IMR-90 (cell line): ENCODE data around the gene SLC6A9.

ENCODE experiments used
- BHLHE40 ChIP-seq: fragments of 150-350 bp; IDR thresholded peaks from 2 replicates; pipeline ENCODE4 v1.6.1; 2016; ENCODE audit warnings: mild to moderate bottlenecking, low read depth, low read length
- CEBPB ChIP-seq: IDR thresholded peaks from 2 replicates; pipeline ENCODE4 v1.6.1; 2012; ENCODE audit warnings: low read depth, low read length, improper control_type of control experiment
- CHD1 ChIP-seq: IDR thresholded peaks from 2 replicates; pipeline ENCODE4 v1.6.1; 2012; ENCODE audit warnings: low read depth, low read length, improper control_type of control experiment
- FOS ChIP-seq: fragments of 150-350 bp; IDR thresholded peaks from 2 replicates; pipeline ENCODE4 v1.6.1; 2016; ENCODE audit warnings: low read depth, low read length
- MAFK ChIP-seq: IDR thresholded peaks from 2 replicates; pipeline ENCODE4 v1.6.1; 2012; ENCODE audit warnings: low read depth, low read length, improper control_type of control experiment
- MAZ ChIP-seq: IDR thresholded peaks from 2 replicates; pipeline ENCODE4 v1.6.1; 2012; ENCODE audit warnings: low read depth, mild to moderate bottlenecking, low read length, improper control_type of control experiment, moderate library complexity, borderline replicate concordance
- POLR2A ChIP-seq: IDR thresholded peaks from 2 replicates; pipeline ENCODE4 v1.6.1; 2012; ENCODE audit warnings: mild to moderate bottlenecking, low read depth, low read length
- RAD21 ChIP-seq: IDR thresholded peaks from 2 replicates; pipeline ENCODE4 v1.6.1; 2012; ENCODE audit warnings: low read length, improper control_type of control experiment
- SMC3 ChIP-seq: fragments of 150-350 bp; IDR thresholded peaks from 2 replicates; pipeline ENCODE4 v1.6.1; 2016; ENCODE audit warnings: low read depth, mild to moderate bottlenecking, antibody characterized with exemption, low read length, moderate library complexity
- TF ChIP-seq, protein P1 (sequence below): conservative IDR thresholded peaks from 2 replicates; pipeline ENCODE4 v1.5.1; 2012; ENCODE audit warnings: mild to moderate bottlenecking, low read depth, low read length, improper control_type of control experiment
- TF ChIP-seq, protein P2 (sequence below): fragments of 150-350 bp; IDR thresholded peaks from 2 replicates; pipeline ENCODE4 v1.6.1; 2017; ENCODE audit warnings: mild to moderate bottlenecking, antibody characterized with exemption, low read length, low read depth
- TF ChIP-seq, protein P3 (sequence below): fragments of 150-350 bp; IDR thresholded peaks from 2 replicates; pipeline ENCODE4 v1.6.1; 2016; ENCODE audit warnings: low read depth, mild to moderate bottlenecking, low read length, moderate library complexity, borderline replicate concordance

DNA sequence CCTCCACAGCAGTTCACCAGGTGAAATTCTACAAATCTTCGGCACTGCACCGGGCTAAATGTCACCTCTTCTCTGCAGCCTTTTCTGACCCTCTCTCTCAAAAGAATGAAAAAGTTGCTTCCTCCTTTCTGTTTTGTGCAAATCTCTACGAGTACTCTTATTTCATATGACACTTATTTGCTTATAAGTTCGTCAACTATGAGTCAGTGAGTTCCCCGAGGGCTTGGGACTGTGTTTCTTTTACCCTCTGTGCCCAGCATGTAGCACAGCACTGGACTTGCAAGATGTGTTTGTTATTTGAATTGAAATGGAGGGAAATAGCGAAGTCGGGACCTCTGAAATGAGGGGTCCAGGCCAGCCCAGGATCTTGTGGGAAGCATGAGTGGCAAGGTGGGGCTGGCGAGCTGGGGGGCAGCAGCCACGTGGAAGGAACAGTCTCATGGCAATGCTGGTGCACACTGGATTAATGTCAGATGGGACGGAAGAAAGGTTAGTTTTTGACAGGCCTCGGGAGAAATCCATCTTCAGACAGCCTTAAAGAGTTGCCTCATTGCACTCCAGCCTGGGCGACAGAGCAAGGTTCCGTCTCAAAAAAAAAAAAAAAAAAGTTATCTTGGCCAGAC is 6.2 kb downstream of the SLC6A9 start:
- TF ChIP-seq, protein P1, sequence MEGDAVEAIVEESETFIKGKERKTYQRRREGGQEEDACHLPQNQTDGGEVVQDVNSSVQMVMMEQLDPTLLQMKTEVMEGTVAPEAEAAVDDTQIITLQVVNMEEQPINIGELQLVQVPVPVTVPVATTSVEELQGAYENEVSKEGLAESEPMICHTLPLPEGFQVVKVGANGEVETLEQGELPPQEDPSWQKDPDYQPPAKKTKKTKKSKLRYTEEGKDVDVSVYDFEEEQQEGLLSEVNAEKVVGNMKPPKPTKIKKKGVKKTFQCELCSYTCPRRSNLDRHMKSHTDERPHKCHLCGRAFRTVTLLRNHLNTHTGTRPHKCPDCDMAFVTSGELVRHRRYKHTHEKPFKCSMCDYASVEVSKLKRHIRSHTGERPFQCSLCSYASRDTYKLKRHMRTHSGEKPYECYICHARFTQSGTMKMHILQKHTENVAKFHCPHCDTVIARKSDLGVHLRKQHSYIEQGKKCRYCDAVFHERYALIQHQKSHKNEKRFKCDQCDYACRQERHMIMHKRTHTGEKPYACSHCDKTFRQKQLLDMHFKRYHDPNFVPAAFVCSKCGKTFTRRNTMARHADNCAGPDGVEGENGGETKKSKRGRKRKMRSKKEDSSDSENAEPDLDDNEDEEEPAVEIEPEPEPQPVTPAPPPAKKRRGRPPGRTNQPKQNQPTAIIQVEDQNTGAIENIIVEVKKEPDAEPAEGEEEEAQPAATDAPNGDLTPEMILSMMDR: no peak
- TF ChIP-seq BHLHE40 (no peak), POLR2A (no peak), CHD1 (no peak), MAFK (no peak), RAD21 (no peak), CEBPB (no peak), MAZ (no peak), FOS (no peak), SMC3 (no peak)
- TF ChIP-seq, protein P2, sequence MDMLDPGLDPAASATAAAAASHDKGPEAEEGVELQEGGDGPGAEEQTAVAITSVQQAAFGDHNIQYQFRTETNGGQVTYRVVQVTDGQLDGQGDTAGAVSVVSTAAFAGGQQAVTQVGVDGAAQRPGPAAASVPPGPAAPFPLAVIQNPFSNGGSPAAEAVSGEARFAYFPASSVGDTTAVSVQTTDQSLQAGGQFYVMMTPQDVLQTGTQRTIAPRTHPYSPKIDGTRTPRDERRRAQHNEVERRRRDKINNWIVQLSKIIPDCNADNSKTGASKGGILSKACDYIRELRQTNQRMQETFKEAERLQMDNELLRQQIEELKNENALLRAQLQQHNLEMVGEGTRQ: no peak
- TF ChIP-seq, protein P3, sequence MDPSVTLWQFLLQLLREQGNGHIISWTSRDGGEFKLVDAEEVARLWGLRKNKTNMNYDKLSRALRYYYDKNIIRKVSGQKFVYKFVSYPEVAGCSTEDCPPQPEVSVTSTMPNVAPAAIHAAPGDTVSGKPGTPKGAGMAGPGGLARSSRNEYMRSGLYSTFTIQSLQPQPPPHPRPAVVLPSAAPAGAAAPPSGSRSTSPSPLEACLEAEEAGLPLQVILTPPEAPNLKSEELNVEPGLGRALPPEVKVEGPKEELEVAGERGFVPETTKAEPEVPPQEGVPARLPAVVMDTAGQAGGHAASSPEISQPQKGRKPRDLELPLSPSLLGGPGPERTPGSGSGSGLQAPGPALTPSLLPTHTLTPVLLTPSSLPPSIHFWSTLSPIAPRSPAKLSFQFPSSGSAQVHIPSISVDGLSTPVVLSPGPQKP: no peak
